HepG2 (cell line): ENCODE results near the gene CFAP97. TPM values are rescaled to one million over a fixed set of nuclear protein-coding genes. Genes with fewer than 3 reads are reported as not detected.

Experiments used
- ARNT ChIP-seq: fragments of 450-650 bp; IDR thresholded peaks from 2 replicates; pipeline ENCODE4 v1.6.1; 2017
- ATAD3A ChIP-seq: sonication (generic); formaldehyde crosslinking; IDR thresholded peaks from 2 replicates; pipeline ENCODE4 v1.4.0; 2020; ENCODE audit warnings: missing genetic modification reagents
- ATF1 ChIP-seq: IDR thresholded peaks from 2 replicates; pipeline ENCODE4 v1.6.1; 2016; ENCODE audit warnings: mild to moderate bottlenecking, control low read depth
- BRD4 ChIP-seq: sonication (generic); formaldehyde crosslinking; IDR thresholded peaks from 2 replicates; pipeline ENCODE4 v1.4.0; 2020; ENCODE audit warnings: missing genetic modification reagents
- EEA1 ChIP-seq: sonication (generic); formaldehyde crosslinking; IDR thresholded peaks from 2 replicates; pipeline ENCODE4 v1.5.1; 2020; ENCODE audit warnings: mild to moderate bottlenecking, missing genetic modification reagents, borderline replicate concordance
- FOSL1 ChIP-seq: sonication (generic); formaldehyde crosslinking; IDR thresholded peaks from 2 replicates; pipeline ENCODE4 v1.9.0; 2021; ENCODE audit warnings: missing genetic modification reagents, borderline replicate concordance
- KMT2A ChIP-seq: sonication (generic); formaldehyde crosslinking; IDR thresholded peaks from 2 replicates; pipeline ENCODE4 v1.4.0; 2020; ENCODE audit warnings: missing genetic modification reagents
- ZBTB7B ChIP-seq: sonication (generic); formaldehyde crosslinking; IDR thresholded peaks from 2 replicates; pipeline ENCODE4 v1.4.0; 2020; ENCODE audit warnings: missing genetic modification reagents
- ZNF501 ChIP-seq: sonication (generic); formaldehyde crosslinking; IDR thresholded peaks from 2 replicates; pipeline ENCODE4 v1.5.1; 2020; ENCODE audit warnings: mild to moderate bottlenecking, moderate library complexity, missing genetic modification reagents
- ZNF510 ChIP-seq: sonication (generic); formaldehyde crosslinking; IDR thresholded peaks from 2 replicates; pipeline ENCODE4 v1.4.0; 2020; ENCODE audit warnings: low read depth, mild to moderate bottlenecking, missing genetic modification reagents
- ZNF629 ChIP-seq: sonication (generic); formaldehyde crosslinking; conservative IDR thresholded peaks from 2 replicates; pipeline ENCODE4 v1.5.0; 2020; ENCODE audit warnings: missing genetic modification reagents
- ZNF788 ChIP-seq: sonication (generic); formaldehyde crosslinking; IDR thresholded peaks from 2 replicates; pipeline ENCODE4 v1.5.0; 2020; ENCODE audit warnings: mild to moderate bottlenecking, missing genetic modification reagents, borderline replicate concordance
- ZSCAN9 ChIP-seq: IDR thresholded peaks from 2 replicates; pipeline ENCODE4 v1.6.1; 2016; ENCODE audit warnings: borderline replicate concordance
- polyA plus RNA-seq, 8 experiments: library from polyadenylated mRNA; depleted of rRNA in 3 of 8; stranded (reverse) in 7 of 8; unstranded in 1 of 8; fragments of >200 nt; fragmentation: Illumina TruSeq in 4 of 8; extraction: Trizol in 4 of 8; gene quantifications; 2 replicates each; pipeline versions ENCODE4 v1.2.1 to v1.2.3, GENCODE V29; 2011 to 2016; ENCODE audit warnings: low read depth in 4 of 8, missing spikeins in 1 of 8, mixed read lengths in 1 of 8; ENCODE audit not compliant: insufficient read depth in 1 of 8
- total RNA-seq, 5 experiments: library from RNA; depleted of rRNA; stranded (reverse); fragments of >200 nt; fragmentation: Illumina TruSeq; extraction: Trizol; gene quantifications; 2 replicates each; pipeline ENCODE4 v1.2.3, GENCODE V29; 2016; ENCODE audit warnings: low read depth in 1 of 5
- TF ChIP-seq, protein P1 (sequence below): fragments of 450-650 bp; IDR thresholded peaks from 2 replicates; pipeline ENCODE4 v1.6.1; 2017; ENCODE audit warnings: mild to moderate bottlenecking
- TF ChIP-seq, protein P2 (sequence below): sonication (generic); formaldehyde crosslinking; IDR thresholded peaks from 2 replicates; pipeline ENCODE4 v1.8.1; 2022; ENCODE audit warnings: mild to moderate bottlenecking, missing genetic modification reagents
- TF ChIP-seq, protein P3 (sequence below): sonication (generic); formaldehyde crosslinking; IDR thresholded peaks from 2 replicates; pipeline ENCODE4 v1.4.0; 2020; ENCODE audit warnings: missing genetic modification reagents, borderline replicate concordance
- TF ChIP-seq, protein P4 (sequence below): sonication (generic); formaldehyde crosslinking; IDR thresholded peaks from 2 replicates; pipeline ENCODE4 v1.4.0; 2020; ENCODE audit warnings: mild to moderate bottlenecking, missing genetic modification reagents, borderline replicate concordance

Gene CFAP97
- total and polyA plus RNA-seq, 2 of the 13 experiments (the other 11 are each of a cell fraction or from before 2014, with no cell fraction given), result 32.1 to 44.4 TPM

DNA sequence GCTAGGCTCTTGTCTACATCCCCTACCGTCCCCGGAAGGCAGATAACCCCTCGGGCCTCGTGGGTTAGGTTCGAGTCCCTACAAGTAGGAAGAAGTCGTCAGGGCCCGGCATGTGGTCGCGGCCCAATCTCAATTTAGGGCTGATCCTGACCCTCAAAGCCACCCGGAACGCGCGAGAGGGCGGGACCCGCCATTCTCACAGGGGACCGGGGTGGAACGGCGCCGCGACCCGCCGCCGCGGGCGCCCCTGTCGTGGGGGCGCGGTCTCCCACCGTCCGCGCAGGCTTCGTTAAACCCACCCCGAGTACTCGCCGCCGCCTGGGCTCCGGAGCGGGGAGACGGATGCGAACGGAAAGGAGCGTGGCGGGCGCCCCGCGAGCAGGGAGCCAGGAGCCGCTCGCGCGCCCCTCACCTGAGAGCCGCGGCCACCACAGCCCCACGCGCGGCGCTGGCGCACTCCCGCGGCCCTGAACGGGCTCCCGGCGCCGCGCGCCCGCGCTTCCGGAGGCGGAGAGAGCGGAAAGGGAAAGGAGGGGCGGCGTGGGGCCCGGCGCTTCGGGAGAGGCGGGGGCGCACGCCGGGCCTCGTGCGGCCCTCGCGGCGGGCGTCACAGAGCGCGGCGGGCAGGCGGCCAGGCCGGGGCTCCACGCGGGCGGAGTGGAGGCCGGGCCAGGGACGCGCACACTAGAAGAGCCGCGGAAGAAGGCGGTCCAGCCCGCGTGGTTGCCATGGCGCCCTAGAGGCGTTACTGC is at the start of gene CFAP97 (continued):
- TF ChIP-seq, protein P1, sequence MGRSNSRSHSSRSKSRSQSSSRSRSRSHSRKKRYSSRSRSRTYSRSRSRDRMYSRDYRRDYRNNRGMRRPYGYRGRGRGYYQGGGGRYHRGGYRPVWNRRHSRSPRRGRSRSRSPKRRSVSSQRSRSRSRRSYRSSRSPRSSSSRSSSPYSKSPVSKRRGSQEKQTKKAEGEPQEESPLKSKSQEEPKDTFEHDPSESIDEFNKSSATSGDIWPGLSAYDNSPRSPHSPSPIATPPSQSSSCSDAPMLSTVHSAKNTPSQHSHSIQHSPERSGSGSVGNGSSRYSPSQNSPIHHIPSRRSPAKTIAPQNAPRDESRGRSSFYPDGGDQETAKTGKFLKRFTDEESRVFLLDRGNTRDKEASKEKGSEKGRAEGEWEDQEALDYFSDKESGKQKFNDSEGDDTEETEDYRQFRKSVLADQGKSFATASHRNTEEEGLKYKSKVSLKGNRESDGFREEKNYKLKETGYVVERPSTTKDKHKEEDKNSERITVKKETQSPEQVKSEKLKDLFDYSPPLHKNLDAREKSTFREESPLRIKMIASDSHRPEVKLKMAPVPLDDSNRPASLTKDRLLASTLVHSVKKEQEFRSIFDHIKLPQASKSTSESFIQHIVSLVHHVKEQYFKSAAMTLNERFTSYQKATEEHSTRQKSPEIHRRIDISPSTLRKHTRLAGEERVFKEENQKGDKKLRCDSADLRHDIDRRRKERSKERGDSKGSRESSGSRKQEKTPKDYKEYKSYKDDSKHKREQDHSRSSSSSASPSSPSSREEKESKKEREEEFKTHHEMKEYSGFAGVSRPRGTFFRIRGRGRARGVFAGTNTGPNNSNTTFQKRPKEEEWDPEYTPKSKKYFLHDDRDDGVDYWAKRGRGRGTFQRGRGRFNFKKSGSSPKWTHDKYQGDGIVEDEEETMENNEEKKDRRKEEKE, result no peak
- TF ChIP-seq ZNF501 (CRISPR knock-in tag) (no peak), BRD4 (CRISPR knock-in tag) (peak; percentile 54; the same call in 1 of the 2 replicates), ZSCAN9 (peak; percentile 24; the same call in 1 of the 2 replicates), ZBTB7B (no peak), ZNF510 (CRISPR knock-in tag) (no peak; the same call in 1 of the 2 replicates), FOSL1 (CRISPR knock-in tag) (no peak), ATF1 (CRISPR knock-in tag) (no peak), KMT2A (CRISPR knock-in tag) (no peak; the same call in 1 of the 2 replicates), ZNF788 (CRISPR knock-in tag) (no peak; the same call in 1 of the 2 replicates), EEA1 (CRISPR knock-in tag) (no peak), ARNT (no peak), ATAD3A (CRISPR knock-in tag) (no peak), ZNF629 (no peak)
- TF ChIP-seq, protein P2, sequence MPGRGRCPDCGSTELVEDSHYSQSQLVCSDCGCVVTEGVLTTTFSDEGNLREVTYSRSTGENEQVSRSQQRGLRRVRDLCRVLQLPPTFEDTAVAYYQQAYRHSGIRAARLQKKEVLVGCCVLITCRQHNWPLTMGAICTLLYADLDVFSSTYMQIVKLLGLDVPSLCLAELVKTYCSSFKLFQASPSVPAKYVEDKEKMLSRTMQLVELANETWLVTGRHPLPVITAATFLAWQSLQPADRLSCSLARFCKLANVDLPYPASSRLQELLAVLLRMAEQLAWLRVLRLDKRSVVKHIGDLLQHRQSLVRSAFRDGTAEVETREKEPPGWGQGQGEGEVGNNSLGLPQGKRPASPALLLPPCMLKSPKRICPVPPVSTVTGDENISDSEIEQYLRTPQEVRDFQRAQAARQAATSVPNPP (CRISPR knock-in tag), result peak; percentile 86; the same call in 1 of the 2 replicates
- TF ChIP-seq, protein P3, sequence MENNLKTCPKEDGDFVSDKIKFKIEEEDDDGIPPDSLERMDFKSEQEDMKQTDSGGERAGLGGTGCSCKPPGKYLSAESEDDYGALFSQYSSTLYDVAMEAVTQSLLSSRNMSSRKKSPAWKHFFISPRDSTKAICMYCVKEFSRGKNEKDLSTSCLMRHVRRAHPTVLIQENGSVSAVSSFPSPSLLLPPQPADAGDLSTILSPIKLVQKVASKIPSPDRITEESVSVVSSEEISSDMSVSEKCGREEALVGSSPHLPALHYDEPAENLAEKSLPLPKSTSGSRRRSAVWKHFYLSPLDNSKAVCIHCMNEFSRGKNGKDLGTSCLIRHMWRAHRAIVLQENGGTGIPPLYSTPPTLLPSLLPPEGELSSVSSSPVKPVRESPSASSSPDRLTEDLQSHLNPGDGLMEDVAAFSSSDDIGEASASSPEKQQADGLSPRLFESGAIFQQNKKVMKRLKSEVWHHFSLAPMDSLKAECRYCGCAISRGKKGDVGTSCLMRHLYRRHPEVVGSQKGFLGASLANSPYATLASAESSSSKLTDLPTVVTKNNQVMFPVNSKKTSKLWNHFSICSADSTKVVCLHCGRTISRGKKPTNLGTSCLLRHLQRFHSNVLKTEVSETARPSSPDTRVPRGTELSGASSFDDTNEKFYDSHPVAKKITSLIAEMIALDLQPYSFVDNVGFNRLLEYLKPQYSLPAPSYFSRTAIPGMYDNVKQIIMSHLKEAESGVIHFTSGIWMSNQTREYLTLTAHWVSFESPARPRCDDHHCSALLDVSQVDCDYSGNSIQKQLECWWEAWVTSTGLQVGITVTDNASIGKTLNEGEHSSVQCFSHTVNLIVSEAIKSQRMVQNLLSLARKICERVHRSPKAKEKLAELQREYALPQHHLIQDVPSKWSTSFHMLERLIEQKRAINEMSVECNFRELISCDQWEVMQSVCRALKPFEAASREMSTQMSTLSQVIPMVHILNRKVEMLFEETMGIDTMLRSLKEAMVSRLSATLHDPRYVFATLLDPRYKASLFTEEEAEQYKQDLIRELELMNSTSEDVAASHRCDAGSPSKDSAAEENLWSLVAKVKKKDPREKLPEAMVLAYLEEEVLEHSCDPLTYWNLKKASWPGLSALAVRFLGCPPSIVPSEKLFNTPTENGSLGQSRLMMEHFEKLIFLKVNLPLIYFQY (CRISPR knock-in tag), result no peak
- TF ChIP-seq, protein P4, sequence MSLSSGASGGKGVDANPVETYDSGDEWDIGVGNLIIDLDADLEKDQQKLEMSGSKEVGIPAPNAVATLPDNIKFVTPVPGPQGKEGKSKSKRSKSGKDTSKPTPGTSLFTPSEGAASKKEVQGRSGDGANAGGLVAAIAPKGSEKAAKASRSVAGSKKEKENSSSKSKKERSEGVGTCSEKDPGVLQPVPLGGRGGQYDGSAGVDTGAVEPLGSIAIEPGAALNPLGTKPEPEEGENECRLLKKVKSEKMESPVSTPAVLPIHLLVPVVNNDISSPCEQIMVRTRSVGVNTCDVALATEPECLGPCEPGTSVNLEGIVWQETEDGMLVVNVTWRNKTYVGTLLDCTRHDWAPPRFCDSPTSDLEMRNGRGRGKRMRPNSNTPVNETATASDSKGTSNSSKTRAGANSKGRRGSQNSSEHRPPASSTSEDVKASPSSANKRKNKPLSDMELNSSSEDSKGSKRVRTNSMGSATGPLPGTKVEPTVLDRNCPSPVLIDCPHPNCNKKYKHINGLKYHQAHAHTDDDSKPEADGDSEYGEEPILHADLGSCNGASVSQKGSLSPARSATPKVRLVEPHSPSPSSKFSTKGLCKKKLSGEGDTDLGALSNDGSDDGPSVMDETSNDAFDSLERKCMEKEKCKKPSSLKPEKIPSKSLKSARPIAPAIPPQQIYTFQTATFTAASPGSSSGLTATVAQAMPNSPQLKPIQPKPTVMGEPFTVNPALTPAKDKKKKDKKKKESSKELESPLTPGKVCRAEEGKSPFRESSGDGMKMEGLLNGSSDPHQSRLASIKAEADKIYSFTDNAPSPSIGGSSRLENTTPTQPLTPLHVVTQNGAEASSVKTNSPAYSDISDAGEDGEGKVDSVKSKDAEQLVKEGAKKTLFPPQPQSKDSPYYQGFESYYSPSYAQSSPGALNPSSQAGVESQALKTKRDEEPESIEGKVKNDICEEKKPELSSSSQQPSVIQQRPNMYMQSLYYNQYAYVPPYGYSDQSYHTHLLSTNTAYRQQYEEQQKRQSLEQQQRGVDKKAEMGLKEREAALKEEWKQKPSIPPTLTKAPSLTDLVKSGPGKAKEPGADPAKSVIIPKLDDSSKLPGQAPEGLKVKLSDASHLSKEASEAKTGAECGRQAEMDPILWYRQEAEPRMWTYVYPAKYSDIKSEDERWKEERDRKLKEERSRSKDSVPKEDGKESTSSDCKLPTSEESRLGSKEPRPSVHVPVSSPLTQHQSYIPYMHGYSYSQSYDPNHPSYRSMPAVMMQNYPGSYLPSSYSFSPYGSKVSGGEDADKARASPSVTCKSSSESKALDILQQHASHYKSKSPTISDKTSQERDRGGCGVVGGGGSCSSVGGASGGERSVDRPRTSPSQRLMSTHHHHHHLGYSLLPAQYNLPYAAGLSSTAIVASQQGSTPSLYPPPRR (CRISPR knock-in tag), result no peak; the same call in 1 of the 2 replicates
